Effector memory CD4-positive, alpha-beta T cell (primary cell): ENCODE data around the gene SLFNL1.

Experiments
- DNase-seq, 3 donors: peaks; one replicate each; pipeline ENCODE4 v3.0.0-alpha.2; 2020
- H3K27ac ChIP-seq: 2 replicates; pipeline ENCODE4 v1.7.0; 2013; ENCODE audit warnings: mild to moderate bottlenecking, low read length, moderate library complexity; ENCODE audit not compliant: insufficient read depth, poor library complexity, severe bottlenecking
- H3K27me3 ChIP-seq: replicated peaks from 2 replicates; pipeline ENCODE4 v1.7.0; 2013; ENCODE audit warnings: mild to moderate bottlenecking, low read length; ENCODE audit not compliant: insufficient read depth, control insufficient read depth, poor library complexity, severe bottlenecking
- H3K36me3 ChIP-seq: 2 replicates; pipeline ENCODE4 v1.7.0; 2013; ENCODE audit warnings: mild to moderate bottlenecking, low read length, moderate library complexity; ENCODE audit not compliant: control insufficient read depth, insufficient read depth
- H3K4me1 ChIP-seq: 2 replicates; pipeline ENCODE4 v1.7.0; 2013; ENCODE audit warnings: low read length, mild to moderate bottlenecking; ENCODE audit not compliant: control insufficient read depth, insufficient read depth, poor library complexity, severe bottlenecking
- H3K4me3 ChIP-seq: 2 replicates; pipeline ENCODE4 v1.7.0; 2013; ENCODE audit warnings: low read length, low read depth, mild to moderate bottlenecking; ENCODE audit not compliant: insufficient read depth, poor library complexity, severe bottlenecking
- H3K9me3 ChIP-seq: 2 replicates; pipeline ENCODE4 v1.7.0; 2013; ENCODE audit warnings: mild to moderate bottlenecking, low read length, moderate library complexity; ENCODE audit not compliant: control insufficient read depth

Gene SLFNL1

GRCh38 chr1:40969445-40969844 lies 52.1 kb downstream of the SLFNL1 start:
- Histone ChIP-seq H3K4me3 (no peak overlapping the region), H3K9me3 (no peaks in the 10 kb centered on the region), H3K27me3 (no peaks in the 10 kb centered on the region), H3K27ac (no peak overlapping the region), H3K4me1 (no peaks in the 10 kb centered on the region), H3K36me3 (no peaks in the 10 kb centered on the region)
- DNase-seq, result no peak

DNA sequence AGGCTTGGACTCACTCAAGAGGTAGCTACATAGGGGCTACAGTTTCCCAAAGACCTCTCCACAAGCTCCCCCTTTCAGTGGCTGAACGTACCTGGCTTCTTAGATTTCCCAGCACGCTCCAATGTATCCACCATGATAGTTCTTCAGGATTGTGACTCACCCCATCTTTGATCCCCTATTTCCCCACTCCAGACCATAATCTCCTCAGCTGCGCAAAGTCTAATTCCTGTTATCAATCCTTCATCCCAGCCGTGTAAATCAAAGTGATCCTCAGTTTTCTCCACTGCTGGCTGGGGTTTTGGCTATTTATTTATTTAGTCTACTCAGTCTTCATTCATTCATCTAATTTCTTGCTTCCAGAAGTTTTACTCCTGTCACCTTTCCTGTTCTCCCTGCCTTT lies 55.1 kb downstream of the SLFNL1 start:
- no peak for DNase-seq
- Histone ChIP-seq H3K36me3 (no peaks in the 10 kb centered on the region), H3K27ac (no peak overlapping the region), H3K27me3 (no peaks in the 10 kb centered on the region), H3K4me3 (no peak overlapping the region), H3K9me3 (no peaks in the 10 kb centered on the region), H3K4me1 (no peaks in the 10 kb centered on the region)
